Parathyroid adenoma (tissue), 2 donors: Measurements from ENCODE around the gene CCDC68.

Source experiments
- H2AFZ ChIP-seq: fragments of 300-600 bp; sonication (generic); one replicate; pipeline ENCODE4 v1.7.0; 2017; ENCODE audit warnings: antibody characterized with exemption, mild to moderate bottlenecking
- H3K27ac ChIP-seq: fragments of 300-600 bp; sonication (generic); one replicate; pipeline ENCODE4 v1.7.0; 2017
- H3K27me3 ChIP-seq: fragments of 300-600 bp; sonication (generic); one replicate; pipeline ENCODE4 v1.7.0; 2017; ENCODE audit warnings: low read length; ENCODE audit not compliant: control insufficient read depth, insufficient read depth
- H3K36me3 ChIP-seq: fragments of 300-600 bp; sonication (generic); one replicate; pipeline ENCODE4 v1.7.0; 2017; ENCODE audit warnings: low read length; ENCODE audit not compliant: control insufficient read depth, insufficient read depth
- H3K4me1 ChIP-seq: fragments of 300-600 bp; sonication (generic); one replicate; pipeline ENCODE4 v1.7.0; 2017; ENCODE audit warnings: control low read depth
- H3K4me2 ChIP-seq: fragments of 300-600 bp; sonication (generic); one replicate; pipeline ENCODE4 v1.7.0; 2017; ENCODE audit warnings: low read length
- H3K4me3 ChIP-seq: fragments of 300-600 bp; sonication (generic); one replicate; pipeline ENCODE4 v1.7.0; 2017; ENCODE audit warnings: low read depth, low read length
- H3K79me2 ChIP-seq: fragments of 300-600 bp; sonication (generic); one replicate; pipeline ENCODE4 v1.7.0; 2017; ENCODE audit warnings: control low read depth
- H3K9ac ChIP-seq: fragments of 300-600 bp; sonication (generic); one replicate; pipeline ENCODE4 v1.7.0; 2017; ENCODE audit warnings: mild to moderate bottlenecking
- H3K9me3 ChIP-seq: fragments of 300-600 bp; sonication (generic); one replicate; pipeline ENCODE4 v1.7.0; 2017; ENCODE audit warnings: low read length; ENCODE audit not compliant: control insufficient read depth
- TF ChIP-seq, protein P1 (sequence below): fragments of 300-600 bp; sonication (generic); IDR thresholded peaks from one replicate; pipeline ENCODE4 v1.7.0; 2017; ENCODE audit warnings: antibody characterized with exemption, mild to moderate bottlenecking
- donor health status: primary hyperparathyroidism.

The CCDC68 gene

DNA sequence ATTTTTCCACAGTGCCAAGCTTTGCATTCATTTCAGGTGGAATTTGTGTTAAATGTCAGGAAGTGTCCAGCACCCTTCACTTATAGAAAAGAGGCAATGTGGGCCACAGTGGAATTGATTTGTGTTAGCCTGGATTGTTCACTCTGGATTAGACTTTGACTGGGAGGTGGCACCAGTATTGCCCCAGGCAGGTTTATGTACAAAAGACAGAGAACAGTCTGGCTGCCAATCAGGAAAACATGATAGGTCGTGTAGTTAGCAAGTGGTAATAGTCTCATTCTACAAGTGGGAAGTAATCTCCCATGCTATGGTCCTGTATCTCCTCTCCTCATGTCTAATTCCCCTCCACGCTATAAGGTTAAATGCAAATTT, 85.4 kb downstream of the CCDC68 start:
- H2AFZ ChIP-seq, result no peak overlapping the region
- no peak overlapping the region for H3K4me3 ChIP-seq
- H3K9me3 ChIP-seq, result no peaks in the 10 kb centered on the region
- H3K36me3 ChIP-seq, result no peaks in the 10 kb centered on the region
- H3K9ac ChIP-seq, result no peak overlapping the region
- no peaks in the 10 kb centered on the region for H3K79me2 ChIP-seq
- no peaks in the 10 kb centered on the region for H3K4me1 ChIP-seq
- TF ChIP-seq, protein P1, sequence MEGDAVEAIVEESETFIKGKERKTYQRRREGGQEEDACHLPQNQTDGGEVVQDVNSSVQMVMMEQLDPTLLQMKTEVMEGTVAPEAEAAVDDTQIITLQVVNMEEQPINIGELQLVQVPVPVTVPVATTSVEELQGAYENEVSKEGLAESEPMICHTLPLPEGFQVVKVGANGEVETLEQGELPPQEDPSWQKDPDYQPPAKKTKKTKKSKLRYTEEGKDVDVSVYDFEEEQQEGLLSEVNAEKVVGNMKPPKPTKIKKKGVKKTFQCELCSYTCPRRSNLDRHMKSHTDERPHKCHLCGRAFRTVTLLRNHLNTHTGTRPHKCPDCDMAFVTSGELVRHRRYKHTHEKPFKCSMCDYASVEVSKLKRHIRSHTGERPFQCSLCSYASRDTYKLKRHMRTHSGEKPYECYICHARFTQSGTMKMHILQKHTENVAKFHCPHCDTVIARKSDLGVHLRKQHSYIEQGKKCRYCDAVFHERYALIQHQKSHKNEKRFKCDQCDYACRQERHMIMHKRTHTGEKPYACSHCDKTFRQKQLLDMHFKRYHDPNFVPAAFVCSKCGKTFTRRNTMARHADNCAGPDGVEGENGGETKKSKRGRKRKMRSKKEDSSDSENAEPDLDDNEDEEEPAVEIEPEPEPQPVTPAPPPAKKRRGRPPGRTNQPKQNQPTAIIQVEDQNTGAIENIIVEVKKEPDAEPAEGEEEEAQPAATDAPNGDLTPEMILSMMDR, result no peak
- H3K4me2 ChIP-seq, result no peak overlapping the region
- H3K27me3 ChIP-seq, result no peaks in the 10 kb centered on the region
- H3K27ac ChIP-seq, result no peak overlapping the region

DNA sequence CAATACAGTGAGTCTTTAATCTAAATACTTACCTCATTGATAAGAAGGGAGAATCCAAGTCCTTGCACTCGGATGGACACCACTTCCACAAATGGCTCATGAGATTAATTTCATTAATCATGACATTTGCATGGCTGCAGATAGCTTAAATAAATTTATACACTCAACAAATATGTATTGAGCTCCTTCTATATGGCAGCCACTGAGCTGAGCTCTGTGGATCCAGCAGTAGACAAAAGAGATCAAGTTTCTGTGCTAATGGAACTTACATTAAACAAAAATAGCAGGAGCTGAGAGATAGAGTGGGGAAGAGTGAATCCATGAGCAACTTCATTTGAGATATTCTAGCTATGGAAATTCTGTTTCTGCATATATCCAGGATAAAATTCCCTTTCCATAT, 86.6 kb downstream of the CCDC68 start:
- H3K9me3 ChIP-seq, result no peaks in the 10 kb centered on the region
- no peak overlapping the region for H3K27ac ChIP-seq
- TF ChIP-seq, protein P1, result no peak

DNA sequence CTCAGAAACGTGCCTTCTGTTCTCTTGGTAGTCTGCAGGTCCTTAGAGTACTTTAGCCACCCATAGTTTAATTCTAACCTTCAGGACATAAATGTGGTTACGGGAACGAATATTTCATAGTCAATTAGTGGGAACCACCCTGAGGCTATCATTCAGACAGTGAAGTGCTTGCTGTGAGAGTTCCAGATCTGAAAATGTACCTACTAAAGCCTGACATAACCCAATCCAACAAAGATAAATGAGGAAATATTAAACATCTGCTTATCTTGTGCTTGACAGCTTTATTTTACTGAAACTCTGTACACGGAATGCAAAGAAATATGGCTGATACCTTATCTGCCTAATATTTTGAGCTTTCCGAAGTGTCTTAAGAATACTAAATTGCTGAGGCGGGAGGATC, 88.0 kb downstream of the CCDC68 start:
- H3K9ac ChIP-seq, result no peak overlapping the region
- H3K4me1 ChIP-seq, result no peaks in the 10 kb centered on the region
- TF ChIP-seq, protein P1, result no peak
- H3K27ac ChIP-seq, result no peak overlapping the region
- no peaks in the 10 kb centered on the region for H3K36me3 ChIP-seq
- no peak overlapping the region for H2AFZ ChIP-seq
- no peak overlapping the region for H3K4me3 ChIP-seq
- no peak overlapping the region for H3K4me2 ChIP-seq
- H3K27me3 ChIP-seq, result no peaks in the 10 kb centered on the region
- H3K9me3 ChIP-seq, result no peaks in the 10 kb centered on the region
- H3K79me2 ChIP-seq, result no peaks in the 10 kb centered on the region

More for the DNA sequence above, 86.6 kb downstream of the CCDC68 start:
- Histone ChIP-seq H3K9ac (no peak overlapping the region), H3K79me2 (no peaks in the 10 kb centered on the region), H3K27me3 (no peaks in the 10 kb centered on the region), H3K4me3 (no peak overlapping the region), H3K4me1 (no peaks in the 10 kb centered on the region), H2AFZ (no peak overlapping the region), H3K36me3 (no peaks in the 10 kb centered on the region), H3K4me2 (no peak overlapping the region)

DNA sequence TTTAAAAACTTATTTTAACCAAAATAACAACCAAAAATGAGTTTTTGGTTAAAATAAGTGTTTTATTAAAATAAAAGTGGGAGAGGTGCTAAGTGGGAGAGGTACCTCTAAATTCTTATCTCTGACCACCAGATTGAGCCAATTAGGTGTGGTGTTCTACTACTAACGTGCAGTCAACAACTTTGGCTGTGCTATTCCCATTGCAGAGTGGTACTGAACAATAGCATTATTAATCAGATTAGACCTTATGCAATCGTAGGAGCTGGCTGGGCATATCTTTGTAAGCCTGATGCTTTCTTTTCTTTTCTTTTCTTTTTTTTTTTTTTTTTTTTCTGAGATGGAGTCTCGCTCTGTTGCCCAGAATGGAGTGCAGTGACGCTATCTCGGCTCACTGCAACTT, 92.1 kb downstream of the CCDC68 start:
- Histone ChIP-seq H3K4me3 (no peak overlapping the region), H3K4me1 (no peaks in the 10 kb centered on the region), H3K4me2 (no peak overlapping the region), H2AFZ (no peak overlapping the region), H3K9ac (no peak overlapping the region), H3K9me3 (no peaks in the 10 kb centered on the region), H3K27me3 (no peaks in the 10 kb centered on the region), H3K36me3 (no peaks in the 10 kb centered on the region), H3K79me2 (no peaks in the 10 kb centered on the region), H3K27ac (no peak overlapping the region)
- TF ChIP-seq, protein P1, result no peak

DNA sequence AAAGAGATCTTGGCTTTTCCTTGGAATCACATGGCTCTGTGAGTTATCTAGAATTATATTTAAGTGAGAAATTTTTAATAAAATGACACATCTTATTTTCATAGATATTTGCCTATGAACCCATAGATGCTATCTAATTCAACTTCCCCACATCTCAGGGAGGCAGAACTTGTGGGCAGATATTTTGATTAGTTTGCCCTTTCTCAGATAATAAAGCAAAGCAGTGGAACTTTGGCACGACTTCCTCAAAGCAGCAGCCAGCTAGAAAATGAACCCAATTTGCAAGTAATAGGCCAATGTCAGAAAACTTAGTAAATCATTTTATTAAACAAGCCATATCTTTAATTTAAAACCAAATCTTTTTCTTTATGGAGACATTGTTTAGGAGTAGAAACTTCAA, 98.3 kb downstream of the CCDC68 start:
- H3K79me2 ChIP-seq, result no peaks in the 10 kb centered on the region
- no peaks in the 10 kb centered on the region for H3K27me3 ChIP-seq
- no peak overlapping the region for H3K9ac ChIP-seq
- H3K27ac ChIP-seq, result no peak overlapping the region
- no peak overlapping the region for H2AFZ ChIP-seq
- no peaks in the 10 kb centered on the region for H3K4me1 ChIP-seq
- H3K36me3 ChIP-seq, result no peaks in the 10 kb centered on the region
- TF ChIP-seq, protein P1, result no peak
- H3K9me3 ChIP-seq, result no peaks in the 10 kb centered on the region
- no peak overlapping the region for H3K4me2 ChIP-seq
- H3K4me3 ChIP-seq, result no peak overlapping the region
